ENCODE data around the gene TSHZ1.

TSHZ1 gene

DNA sequence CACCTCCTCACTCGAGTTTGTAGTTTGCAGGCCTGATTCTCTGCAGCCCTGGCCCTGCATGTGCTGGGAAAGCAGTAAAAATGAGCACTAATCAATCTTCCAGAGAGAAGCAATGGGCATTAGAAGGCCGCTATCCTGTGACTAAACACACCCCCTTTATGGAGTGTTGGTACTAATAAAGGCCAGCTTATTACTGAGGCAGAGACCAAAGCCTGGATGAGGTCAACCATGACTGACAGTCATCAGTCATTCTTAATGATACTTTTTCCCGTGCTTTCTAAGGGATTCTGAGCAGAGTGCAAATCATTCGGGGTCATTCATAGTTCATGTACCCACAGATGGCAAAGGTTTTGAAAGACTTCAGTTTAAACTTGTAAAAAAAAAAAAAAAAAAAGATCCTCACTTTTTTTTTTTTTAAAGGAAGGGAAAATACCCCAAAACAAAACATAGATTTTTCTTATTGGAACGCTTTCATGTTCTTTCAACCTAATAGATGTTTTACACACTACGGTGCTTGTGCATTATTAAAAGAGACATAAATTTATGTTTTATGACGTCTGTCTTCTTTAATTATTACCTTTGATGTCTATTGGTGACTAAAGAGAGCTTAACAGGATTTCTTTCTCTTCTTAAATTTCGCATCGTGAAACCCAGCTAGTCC is 13.2 kb downstream of the TSHZ1 start:
- TF ChIP-seq CTCF (IDR thresholded peaks at IDR 0.05; ENCODE audit: control extremely low read depth, extremely low read depth, low read depth, missing control alignments), result no peak
- ChIA-PET CTCF (interaction anchor here (0.8 to 1.2 kb wide), 3 partner anchors 13 to 24 kb away, joined by 3 read pairs; partner anchors contain the start of gene TSHZ1), POLR2A (no interaction called here)
- no peak for DNase-seq (ENCODE audit: extremely low spot score)

DNA sequence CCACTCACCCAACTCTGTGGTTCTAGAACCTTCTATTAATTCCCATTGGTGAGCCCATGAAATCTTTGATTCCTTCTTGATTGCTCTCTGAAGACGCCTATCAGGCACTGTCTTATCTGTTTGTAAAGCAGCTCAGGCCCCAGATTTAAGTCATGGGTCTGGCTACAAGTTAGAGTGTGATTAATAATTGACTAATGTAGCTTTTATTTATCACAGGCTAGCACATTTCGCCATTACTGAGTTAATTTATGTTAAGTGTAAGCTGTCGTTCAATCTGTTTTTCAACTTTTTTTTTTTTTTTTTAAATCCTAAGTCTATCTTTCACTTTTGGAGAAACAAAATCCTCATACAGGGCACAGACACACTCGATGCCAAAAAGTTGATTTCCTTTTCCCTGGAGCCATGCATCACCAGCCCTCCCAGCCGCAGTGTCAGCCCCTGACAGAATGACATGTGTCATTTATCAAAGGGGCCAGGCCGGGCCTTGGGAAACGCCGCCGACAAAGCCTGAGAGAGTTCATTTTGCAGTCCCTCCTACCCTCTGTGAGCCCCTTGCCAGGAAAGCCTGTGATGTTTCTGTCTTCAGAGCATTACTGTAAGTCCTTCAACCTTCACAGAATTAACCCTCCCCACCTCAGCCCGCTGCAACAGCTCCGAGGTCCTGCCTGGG is 15.8 kb downstream of the TSHZ1 start:
- ChIA-PET POLR2A (no interaction called here), CTCF (interaction anchor here (0.6 to 2.3 kb wide), 4 partner anchors 9 to 253 kb away, joined by 3 to 8 read pairs (median 4); no protein-coding TSS in a partner anchor)
- TF ChIP-seq CTCF (IDR thresholded peaks at IDR 0.05; ENCODE audit: control extremely low read depth, extremely low read depth, low read depth, missing control alignments), result no peak
- no peak for DNase-seq (ENCODE audit: extremely low spot score)

- ChIA-PET CTCF (interaction anchor here (2.0 to 2.3 kb wide), 2 partner anchors 11 to 252 kb away, joined by 4 to 8 read pairs; no protein-coding TSS in a partner anchor), POLR2A (no interaction called here)
- no peak for DNase-seq (ENCODE audit: extremely low spot score)
- no peak for TF ChIP-seq CTCF (IDR thresholded peaks at IDR 0.05; ENCODE audit: control extremely low read depth, extremely low read depth, low read depth, missing control alignments)
These were observed 16.3 kb downstream of the TSHZ1 start for GRCh38 chr18:75226956-75227316.

DNA sequence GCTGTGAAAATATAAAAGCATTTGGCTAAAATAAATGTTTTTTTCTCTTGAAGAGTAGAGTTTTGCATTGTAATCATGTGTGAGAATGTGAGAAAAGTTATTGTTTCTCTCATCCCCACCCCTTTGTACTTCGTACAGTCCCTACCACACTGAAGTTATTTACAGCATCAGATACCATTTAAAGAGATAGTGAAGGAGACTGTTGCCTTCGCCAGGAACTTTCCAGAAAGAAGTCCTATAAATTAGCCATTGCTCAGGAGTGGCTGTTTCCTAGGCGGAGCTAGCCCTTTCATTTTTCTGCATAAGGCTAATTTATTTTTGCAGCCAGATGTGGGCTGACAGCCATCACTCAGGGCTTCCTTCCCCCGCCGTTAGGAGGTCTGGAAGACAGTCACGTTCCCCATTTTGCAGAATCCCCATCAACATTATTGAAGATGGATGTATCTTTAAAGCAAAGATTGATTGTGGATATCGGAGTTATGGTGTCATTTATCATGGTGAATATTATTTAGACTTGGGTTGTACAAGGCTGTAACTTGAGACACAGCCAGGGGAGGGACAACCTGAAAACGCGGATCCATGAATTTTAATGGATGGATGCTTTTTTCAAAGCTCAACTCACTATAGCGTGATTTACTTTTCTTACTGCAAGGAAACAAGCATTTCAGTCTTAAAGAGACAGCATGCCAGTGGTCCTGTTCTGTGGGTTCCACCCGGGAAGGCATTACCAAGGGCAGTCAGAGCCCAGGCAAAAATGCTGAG is 17.1 kb downstream of the TSHZ1 start:
- ChIA-PET CTCF (interaction anchor here (0.7 to 2.0 kb wide), 2 partner anchors 11 to 252 kb away, joined by 3 to 4 read pairs; no protein-coding TSS in a partner anchor), POLR2A (no interaction called here)
- no peak for DNase-seq (ENCODE audit: extremely low spot score)
- no peak for TF ChIP-seq CTCF (IDR thresholded peaks at IDR 0.05; ENCODE audit: control extremely low read depth, extremely low read depth, low read depth, missing control alignments)

DNA sequence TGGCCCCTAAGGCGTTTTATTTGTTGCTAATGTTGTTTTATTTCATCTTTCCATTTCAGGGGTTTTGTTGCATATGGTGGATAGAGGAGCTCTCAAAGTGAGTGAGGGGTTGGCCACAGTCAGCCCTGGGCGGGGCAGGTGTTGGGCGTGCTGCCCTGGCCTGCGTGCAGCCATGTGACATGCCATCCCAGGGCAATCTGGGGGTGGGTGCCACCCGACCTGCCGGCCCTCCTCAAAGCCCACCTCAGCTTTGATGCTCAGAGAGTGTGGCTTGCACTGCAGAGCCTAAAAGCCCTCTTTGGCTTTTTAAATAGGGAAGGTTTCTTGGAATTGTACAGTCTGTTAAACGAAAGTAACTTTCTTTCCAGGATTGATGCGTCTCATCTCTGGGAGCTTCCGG is 18.4 kb downstream of the TSHZ1 start:
- no peak for DNase-seq (ENCODE audit: extremely low spot score)
- ChIA-PET POLR2A (no interaction called here), CTCF (interaction anchor here (1.2 kb wide), 2 partner anchors 15 to 16 kb away, joined by 4 to 5 read pairs; no protein-coding TSS in a partner anchor)
- no peak for TF ChIP-seq CTCF (IDR thresholded peaks at IDR 0.05; ENCODE audit: control extremely low read depth, extremely low read depth, low read depth, missing control alignments)

DNA sequence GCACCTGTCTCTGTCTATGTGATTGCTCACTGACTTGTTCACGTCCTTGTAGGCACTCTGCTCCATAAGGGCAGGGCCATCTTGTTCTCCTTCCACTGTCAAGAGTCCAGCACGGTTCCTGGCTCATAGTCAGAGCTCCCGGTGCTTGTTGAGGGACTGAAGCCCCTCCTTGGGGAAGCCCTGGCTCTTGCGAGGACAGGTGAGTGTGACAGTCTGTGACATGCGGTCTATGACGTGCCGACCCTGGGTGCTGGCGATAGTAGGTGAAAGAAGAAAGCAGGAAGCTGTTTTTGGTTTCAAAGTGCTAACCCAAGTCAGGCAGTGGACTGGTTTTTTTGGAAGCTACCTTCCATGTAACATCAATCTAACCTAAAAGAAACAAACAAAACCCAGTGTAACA is 18.8 kb downstream of the TSHZ1 start:
- TF ChIP-seq CTCF (IDR thresholded peaks at IDR 0.05; ENCODE audit: control extremely low read depth, extremely low read depth, low read depth, missing control alignments), result no peak
- ChIA-PET POLR2A (no interaction called here), CTCF (interaction anchor here (0.9 to 1.3 kb wide), 4 partner anchors 11 to 31 kb away, joined by 3 to 5 read pairs (median 4); no protein-coding TSS in a partner anchor)
- DNase-seq (ENCODE audit: extremely low spot score), result no peak

All from GM10248 (cell line).